ENCODE data around the gene RNASEH2C.
"Not testable (repeated sequence)": the region's sequence is repeated elsewhere in the genome, so short reads cannot be mapped to it uniquely, and the experiment has no call there.

The RNASEH2C gene

GRCh38 chr11:65691847-65692246 lies 28.8 kb downstream of the RNASEH2C start:
- not testable (repeated sequence) for DNase-seq

- no peak for DNase-seq
Measured at GRCh38 chr11:65685981-65686380, 34.6 kb downstream of the RNASEH2C start.

- not testable (repeated sequence) for DNase-seq
Measured at GRCh38 chr11:65683480-65683879, 37.1 kb downstream of the RNASEH2C start.

GRCh38 chr11:65680192-65680743 lies 40.3 kb downstream of the RNASEH2C start:
- no peak for DNase-seq

GRCh38 chr11:65672982-65673381 lies 47.6 kb downstream of the RNASEH2C start:
- DNase-seq: no peak

GRCh38 chr11:65672180-65672860 lies 48.3 kb downstream of the RNASEH2C start:
- no peak for DNase-seq
